ENCODE measurements around the gene PKDREJ. TPM values are rescaled to one million over a fixed set of nuclear protein-coding genes. Genes with fewer than 3 reads are reported as not detected.
A peak's percentile ranks its signal among the peaks of the same experiment; 100 is the strongest.

The PKDREJ gene
- total RNA-seq, 1 donor from 2014 or later: not detected

DNA sequence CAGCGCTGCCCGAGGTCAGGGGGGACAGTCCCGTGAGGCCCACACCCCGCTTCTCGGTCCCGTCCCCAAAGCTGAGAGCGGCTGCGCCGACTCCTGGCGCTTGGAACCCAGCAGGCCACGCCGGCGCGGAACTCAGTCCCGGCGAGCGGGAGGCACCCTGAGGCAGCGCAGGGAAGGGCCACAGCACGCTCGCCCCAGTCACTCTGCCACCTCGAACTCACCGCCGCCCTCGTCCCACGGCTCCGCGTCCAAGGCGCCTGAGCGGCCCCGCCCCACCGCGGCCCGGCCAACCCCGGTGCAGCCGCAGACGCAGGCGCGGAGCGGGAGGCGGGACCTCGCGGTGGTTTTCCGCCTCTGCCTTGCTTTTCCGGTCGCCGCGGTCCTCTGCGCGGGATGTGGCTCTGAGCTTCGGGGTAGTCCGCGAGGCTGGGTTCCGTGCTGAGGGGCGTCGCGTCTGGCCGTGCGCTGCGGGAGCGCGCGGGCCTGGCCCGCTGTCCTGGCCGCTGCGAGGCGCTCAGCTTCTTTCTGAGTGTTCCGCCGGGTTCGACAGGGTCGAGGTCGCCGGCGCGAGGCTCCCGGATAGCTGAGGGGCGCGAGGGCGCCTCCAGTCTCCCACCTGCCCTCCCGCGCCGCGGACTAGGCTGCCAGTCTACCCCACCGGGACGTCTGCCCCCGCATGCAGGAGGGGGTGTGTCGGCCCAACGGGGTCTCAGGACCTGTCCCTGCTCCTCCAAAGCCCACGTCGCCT, 12.9 kb downstream of the PKDREJ start, which contains the start of gene CDPF1:
Gene CDPF1, minus strand, starts transcription at position 259 of the 748 bp plus-strand sequence. CDS start 2,009 bp downstream, outside the sequence.
- DNase-seq (ENCODE audit: low spot score): peak; percentile 91
- Mint-ChIP-seq H3K27ac (ENCODE audit: unreplicated experiment) (no peak within 1 kb of the TSS), H3K27me3 (ENCODE audit: unreplicated experiment) (peaks cover 3% of the 10 kb centered on the region), H3K9me3 (ENCODE audit: unreplicated experiment) (no peaks in the 10 kb centered on the region), H3K36me3 (ENCODE audit: low read depth, unreplicated experiment) (no peaks in the 10 kb centered on the region), H3K4me1 (ENCODE audit: unreplicated experiment) (peaks cover 5% of the 10 kb centered on the region), H3K4me3 (ENCODE audit: unreplicated experiment) (peak within 1 kb of the TSS; percentile 80)
- TF ChIP-seq, protein P1, sequence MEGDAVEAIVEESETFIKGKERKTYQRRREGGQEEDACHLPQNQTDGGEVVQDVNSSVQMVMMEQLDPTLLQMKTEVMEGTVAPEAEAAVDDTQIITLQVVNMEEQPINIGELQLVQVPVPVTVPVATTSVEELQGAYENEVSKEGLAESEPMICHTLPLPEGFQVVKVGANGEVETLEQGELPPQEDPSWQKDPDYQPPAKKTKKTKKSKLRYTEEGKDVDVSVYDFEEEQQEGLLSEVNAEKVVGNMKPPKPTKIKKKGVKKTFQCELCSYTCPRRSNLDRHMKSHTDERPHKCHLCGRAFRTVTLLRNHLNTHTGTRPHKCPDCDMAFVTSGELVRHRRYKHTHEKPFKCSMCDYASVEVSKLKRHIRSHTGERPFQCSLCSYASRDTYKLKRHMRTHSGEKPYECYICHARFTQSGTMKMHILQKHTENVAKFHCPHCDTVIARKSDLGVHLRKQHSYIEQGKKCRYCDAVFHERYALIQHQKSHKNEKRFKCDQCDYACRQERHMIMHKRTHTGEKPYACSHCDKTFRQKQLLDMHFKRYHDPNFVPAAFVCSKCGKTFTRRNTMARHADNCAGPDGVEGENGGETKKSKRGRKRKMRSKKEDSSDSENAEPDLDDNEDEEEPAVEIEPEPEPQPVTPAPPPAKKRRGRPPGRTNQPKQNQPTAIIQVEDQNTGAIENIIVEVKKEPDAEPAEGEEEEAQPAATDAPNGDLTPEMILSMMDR (IDR thresholded peaks at IDR 0.05; ENCODE audit: unreplicated experiment): no peak

DNA sequence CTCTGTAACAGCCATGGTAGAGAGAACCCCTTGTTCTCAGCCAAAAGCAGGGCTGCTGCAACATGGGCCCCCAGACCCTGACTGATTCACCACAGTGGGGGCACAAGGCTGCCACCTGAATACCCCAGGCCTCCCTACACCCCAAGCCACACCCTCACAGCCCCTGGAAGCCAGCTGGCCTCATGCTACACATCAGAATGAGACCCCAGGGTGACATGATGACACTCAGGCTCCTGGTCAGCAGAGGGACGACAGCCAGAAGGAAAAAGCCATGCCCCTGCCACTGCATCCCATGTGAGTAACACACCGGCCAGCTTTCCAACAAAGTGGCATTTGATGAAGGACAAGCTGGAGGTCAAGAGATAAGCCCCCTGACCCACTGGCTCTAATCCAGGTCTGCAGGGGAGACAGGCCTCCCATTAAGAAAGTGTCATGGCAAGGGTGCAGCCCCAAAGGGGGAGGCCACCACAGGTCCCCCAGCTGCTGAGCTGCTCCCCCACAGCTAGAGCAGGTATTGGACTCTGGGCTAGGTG, 15.6 kb downstream of the PKDREJ start:
- Mint-ChIP-seq H3K27ac (ENCODE audit: unreplicated experiment) (no peak overlapping the region), H3K27me3 (ENCODE audit: unreplicated experiment) (peaks cover 5% of the 10 kb centered on the region), H3K4me1 (ENCODE audit: unreplicated experiment) (peaks cover 5% of the 10 kb centered on the region), H3K9me3 (ENCODE audit: unreplicated experiment) (no peaks in the 10 kb centered on the region), H3K4me3 (ENCODE audit: unreplicated experiment) (no peak overlapping the region), H3K36me3 (ENCODE audit: low read depth, unreplicated experiment) (no peaks in the 10 kb centered on the region)
- no peak for DNase-seq (ENCODE audit: low spot score)
- TF ChIP-seq, protein P1 (IDR thresholded peaks at IDR 0.05; ENCODE audit: unreplicated experiment): no peak

DNA sequence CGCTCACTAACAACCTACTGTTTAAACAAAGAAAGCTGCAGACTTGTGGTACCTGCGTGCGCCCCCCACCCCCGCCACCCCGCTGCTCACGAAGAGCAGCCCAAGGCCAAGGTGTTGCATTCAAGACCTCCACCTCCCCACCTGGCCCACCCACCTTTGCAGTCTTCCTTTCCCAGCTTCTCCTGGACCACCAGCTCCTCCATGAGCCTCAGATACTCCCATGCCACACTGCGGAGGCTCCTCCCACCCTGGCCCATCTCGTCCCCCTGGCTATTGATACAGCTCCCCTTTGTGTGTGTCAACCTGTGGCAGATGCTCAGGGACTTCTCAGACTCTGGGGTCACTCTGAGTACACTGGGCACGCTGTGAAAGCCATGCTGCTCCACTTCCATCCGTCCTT, 17.0 kb downstream of the PKDREJ start:
- TF ChIP-seq, protein P1 (IDR thresholded peaks at IDR 0.05; ENCODE audit: unreplicated experiment): no peak
- Mint-ChIP-seq H3K27me3 (ENCODE audit: unreplicated experiment) (peaks cover 5% of the 10 kb centered on the region), H3K36me3 (ENCODE audit: low read depth, unreplicated experiment) (no peaks in the 10 kb centered on the region), H3K27ac (ENCODE audit: unreplicated experiment) (no peak overlapping the region), H3K4me1 (ENCODE audit: unreplicated experiment) (peaks cover 2% of the 10 kb centered on the region), H3K4me3 (ENCODE audit: unreplicated experiment) (no peak overlapping the region), H3K9me3 (ENCODE audit: unreplicated experiment) (no peaks in the 10 kb centered on the region)
- DNase-seq (ENCODE audit: low spot score): no peak

DNA sequence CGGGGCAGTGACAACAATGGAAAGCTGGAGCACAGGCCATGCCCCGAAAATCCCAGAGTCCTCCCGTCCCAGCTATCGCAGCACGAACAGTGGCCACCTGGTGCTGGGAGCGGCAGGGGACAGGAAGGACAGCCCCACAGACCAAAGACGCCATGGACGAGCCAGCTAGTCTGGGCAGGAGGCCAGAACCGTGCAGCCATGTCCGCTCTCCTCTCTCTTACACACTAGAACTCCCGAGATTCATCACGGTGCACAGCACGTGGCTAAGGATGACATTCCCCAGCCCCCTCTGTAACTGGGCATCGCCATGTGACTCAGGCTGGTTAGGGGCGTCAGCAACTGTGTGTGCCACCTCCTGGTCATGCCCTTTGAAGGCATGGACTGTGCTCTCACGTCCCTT, 17.6 kb downstream of the PKDREJ start:
- H3K27me3 Mint-ChIP-seq (ENCODE audit: unreplicated experiment): peaks cover 3% of the 10 kb centered on the region
- H3K4me3 Mint-ChIP-seq (ENCODE audit: unreplicated experiment): no peak overlapping the region
- TF ChIP-seq, protein P1 (IDR thresholded peaks at IDR 0.05; ENCODE audit: unreplicated experiment): no peak
- no peak for DNase-seq (ENCODE audit: low spot score)
- no peaks in the 10 kb centered on the region for H3K9me3 Mint-ChIP-seq (ENCODE audit: unreplicated experiment)
- H3K4me1 Mint-ChIP-seq (ENCODE audit: unreplicated experiment): no peaks in the 10 kb centered on the region
- H3K36me3 Mint-ChIP-seq (ENCODE audit: low read depth, unreplicated experiment): no peaks in the 10 kb centered on the region
- no peak overlapping the region for H3K27ac Mint-ChIP-seq (ENCODE audit: unreplicated experiment)

DNA sequence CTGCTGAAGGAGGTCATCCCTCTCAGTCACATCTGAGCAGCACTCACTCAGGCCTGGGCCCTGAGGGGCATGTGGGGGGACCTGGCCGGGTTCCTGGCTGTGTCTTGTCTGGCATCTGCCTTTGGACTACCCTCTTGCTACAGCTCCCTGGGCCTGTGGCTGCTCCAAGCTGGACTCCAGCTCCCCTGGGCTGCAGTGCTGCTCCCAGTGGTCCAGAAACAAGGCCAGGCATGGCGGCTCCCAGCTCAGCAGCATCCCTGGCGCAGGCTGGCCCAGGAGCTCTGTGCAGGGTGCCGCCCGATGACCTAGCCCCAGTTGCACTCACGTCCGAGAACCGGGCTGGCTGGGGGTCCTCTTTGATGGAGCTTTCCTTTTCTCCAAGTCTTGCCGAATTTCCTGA, 18.4 kb downstream of the PKDREJ start:
- Mint-ChIP-seq H3K27me3 (ENCODE audit: unreplicated experiment) (peaks cover 3% of the 10 kb centered on the region), H3K36me3 (ENCODE audit: low read depth, unreplicated experiment) (no peaks in the 10 kb centered on the region), H3K4me3 (ENCODE audit: unreplicated experiment) (no peak overlapping the region), H3K27ac (ENCODE audit: unreplicated experiment) (no peak overlapping the region), H3K9me3 (ENCODE audit: unreplicated experiment) (no peaks in the 10 kb centered on the region), H3K4me1 (ENCODE audit: unreplicated experiment) (no peaks in the 10 kb centered on the region)
- TF ChIP-seq, protein P1 (IDR thresholded peaks at IDR 0.05; ENCODE audit: unreplicated experiment): no peak
- no peak for DNase-seq (ENCODE audit: low spot score)
